SU-DHL-6 (cell line): ENCODE results near the gene SOX18.

Source experiments
- H2AFZ ChIP-seq: fragments of 200-600 bp; sonication (generic); 2 replicates; pipeline ENCODE4 v1.6.1; 2014; ENCODE audit warnings: low read depth, mild to moderate bottlenecking, moderate library complexity, mixed read lengths, antibody characterized with exemption, low read length; ENCODE audit not compliant: severe bottlenecking
- H3F3A ChIP-seq: fragments of 200-600 bp; shearing (Covaris generic); 2 replicates; pipeline ENCODE4 v1.6.0; 2016; ENCODE audit warnings: antibody characterized with exemption, mild to moderate bottlenecking; ENCODE audit not compliant: insufficient read depth
- H3K27ac ChIP-seq: fragments of 200-600 bp; sonication (generic); 2 replicates; pipeline ENCODE4 v1.5.1; 2016; ENCODE audit warnings: low read depth, mild to moderate bottlenecking, low read length, moderate library complexity, mixed read lengths
- H3K27me3 ChIP-seq: fragments of 200-600 bp; sonication (generic), shearing (Covaris generic); 2 replicates; pipeline ENCODE4 v1.6.0; 2014; ENCODE audit warnings: mild to moderate bottlenecking, low read length
- H3K36me3 ChIP-seq: fragments of 200-600 bp; sonication (generic); 2 replicates; pipeline ENCODE4 v1.6.1; 2014; ENCODE audit warnings: mild to moderate bottlenecking, low read length, mixed read lengths
- H3K4me2 ChIP-seq: fragments of 300-600, 200-600 bp; shearing (Covaris generic), sonication (generic); 2 replicates; pipeline ENCODE4 v1.6.0; 2014; ENCODE audit warnings: low read length, low read depth, mild to moderate bottlenecking; ENCODE audit not compliant: poor library complexity, severe bottlenecking
- H3K4me3 ChIP-seq: fragments of 200-600 bp; sonication (generic); 2 replicates; pipeline ENCODE4 v1.5.1; 2014; ENCODE audit warnings: antibody characterized with exemption, low read length, mild to moderate bottlenecking, mixed read lengths; ENCODE audit not compliant: insufficient read depth, poor library complexity, severe bottlenecking
- H3K79me2 ChIP-seq: fragments of 200-600 bp; sonication (generic); 2 replicates; pipeline ENCODE4 v1.6.1; 2014; ENCODE audit warnings: mild to moderate bottlenecking, low read length, moderate library complexity; ENCODE audit not compliant: insufficient read depth
- H3K9ac ChIP-seq: fragments of 200-600 bp; sonication (generic); 2 replicates; pipeline ENCODE4 v1.7.0; 2014; ENCODE audit warnings: mild to moderate bottlenecking, low read length
- H3K9me2 ChIP-seq: fragments of 200-600 bp; sonication (generic); replicated peaks from 2 replicates; pipeline ENCODE4 v1.6.1; 2014; ENCODE audit warnings: low read length; ENCODE audit not compliant: insufficient read depth
- H3K9me3 ChIP-seq: fragments of 200-600 bp; sonication (generic); 2 replicates; pipeline ENCODE4 v1.6.1; 2014; ENCODE audit warnings: low read length, mixed read lengths; ENCODE audit not compliant: insufficient read depth
- H4K20me1 ChIP-seq: fragments of 200-600 bp; sonication (generic); 2 replicates; pipeline ENCODE4 v1.6.1; 2014; ENCODE audit warnings: low read depth, mild to moderate bottlenecking, antibody characterized with exemption, low read length, moderate library complexity, mixed read lengths
- CTCF ChIP-seq: fragments of 200-600 bp; sonication (generic); IDR thresholded peaks from one replicate; pipeline ENCODE4 v1.5.1; 2017; ENCODE audit warnings: antibody characterized with exemption, mild to moderate bottlenecking, low read length, moderate library complexity; ENCODE audit not compliant: insufficient read depth, poor library complexity, severe bottlenecking
- EZH2phosphoT487 ChIP-seq: fragments of 200-600 bp; sonication (generic), shearing (Covaris generic); conservative IDR thresholded peaks from 2 replicates; pipeline ENCODE4 v1.6.1; 2018; ENCODE audit warnings: mild to moderate bottlenecking, antibody characterized with exemption, low read length, moderate library complexity, mixed read lengths

SOX18 gene

GRCh38 chr20:64038565-64039292, 10.7 kb downstream of the SOX18 start:
- H3K9me2 ChIP-seq, result no peaks in the 10 kb centered on the region
- H3K9ac ChIP-seq, result peak overlapping the region; percentile 63
- peak overlapping the region; percentile 98 for H2AFZ ChIP-seq
- no peaks in the 10 kb centered on the region for H3K27me3 ChIP-seq
- no peaks in the 10 kb centered on the region for H4K20me1 ChIP-seq
- H3F3A ChIP-seq, result peaks cover 4% of the 10 kb centered on the region
- peak overlapping the region; percentile 88 for H3K4me2 ChIP-seq
- no peaks in the 10 kb centered on the region for H3K36me3 ChIP-seq
- H3K27ac ChIP-seq, result 0 out of 2 replicates have a peak overlapping the region, but pooled peaks have one; percentile 40
- TF ChIP-seq CTCF (peak; percentile 54), EZH2phosphoT487 (no peak)
- no peaks in the 10 kb centered on the region for H3K9me3 ChIP-seq
- H3K79me2 ChIP-seq, result no peaks in the 10 kb centered on the region
- peak overlapping the region; percentile 54 for H3K4me3 ChIP-seq

- Histone ChIP-seq H2AFZ (peak overlapping the region; percentile 98), H3K4me2 (peak overlapping the region; percentile 88), H3K79me2 (no peaks in the 10 kb centered on the region), H3F3A (no peaks in the 10 kb centered on the region), H3K9ac (peak overlapping the region; percentile 63; the same call in 1 of the 2 replicates), H3K9me3 (no peaks in the 10 kb centered on the region), H4K20me1 (no peaks in the 10 kb centered on the region), H3K9me2 (no peaks in the 10 kb centered on the region), H3K27ac (no peak overlapping the region), H3K27me3 (no peaks in the 10 kb centered on the region), H3K36me3 (no peaks in the 10 kb centered on the region), H3K4me3 (peak overlapping the region; percentile 54)
- TF ChIP-seq CTCF (no peak), EZH2phosphoT487 (no peak)
These were observed 11.2 kb downstream of the SOX18 start for GRCh38 chr20:64038224-64038564.

- H3F3A ChIP-seq, result no peaks in the 10 kb centered on the region
- TF ChIP-seq CTCF (no peak), EZH2phosphoT487 (no peak)
- H3K4me2 ChIP-seq, result peak overlapping the region; percentile 88
- no peaks in the 10 kb centered on the region for H3K9me2 ChIP-seq
- no peaks in the 10 kb centered on the region for H4K20me1 ChIP-seq
- H3K4me3 ChIP-seq, result no peak overlapping the region
- H3K36me3 ChIP-seq, result no peaks in the 10 kb centered on the region
- H3K9ac ChIP-seq, result 0 out of 2 replicates have a peak overlapping the region, but pooled peaks have one; percentile 63
- no peak overlapping the region for H3K27ac ChIP-seq
- H3K27me3 ChIP-seq, result no peaks in the 10 kb centered on the region
- no peaks in the 10 kb centered on the region for H3K9me3 ChIP-seq
- no peak overlapping the region for H2AFZ ChIP-seq
- no peaks in the 10 kb centered on the region for H3K79me2 ChIP-seq
These were observed 11.8 kb downstream of the SOX18 start for GRCh38 chr20:64037498-64038213.
